HG03354 (cell line): ENCODE data around the gene ZNF662.
"Not testable (repeated sequence)": the region's sequence is repeated elsewhere in the genome, so short reads cannot be mapped to it uniquely, and the experiment has no call there.

Source experiments
- ATAC-seq: cut with Tn5 transposase; IDR thresholded peaks from one replicate; pipeline ENCODE4 v1.9.1; 2021; ENCODE audit warnings: mild to moderate bottlenecking; ENCODE audit not compliant: unreplicated experiment, poor library complexity, severe bottlenecking

ZNF662 gene

GRCh38 chr3:42906070-42906847 lies at the start of gene ZNF662:
TSS of gene ZNF662 (plus strand) at chr3:42906142. CDS start at chr3:42908115, 1,973 bp downstream.
- ATAC-seq, result no peak

GRCh38 chr3:42856544-42856943 lies 49.4 kb upstream of the ZNF662 start:
- no peak for ATAC-seq

- no peak for ATAC-seq
Observed at GRCh38 chr3:42864321-42864950, 41.5 kb upstream of the ZNF662 start.

DNA sequence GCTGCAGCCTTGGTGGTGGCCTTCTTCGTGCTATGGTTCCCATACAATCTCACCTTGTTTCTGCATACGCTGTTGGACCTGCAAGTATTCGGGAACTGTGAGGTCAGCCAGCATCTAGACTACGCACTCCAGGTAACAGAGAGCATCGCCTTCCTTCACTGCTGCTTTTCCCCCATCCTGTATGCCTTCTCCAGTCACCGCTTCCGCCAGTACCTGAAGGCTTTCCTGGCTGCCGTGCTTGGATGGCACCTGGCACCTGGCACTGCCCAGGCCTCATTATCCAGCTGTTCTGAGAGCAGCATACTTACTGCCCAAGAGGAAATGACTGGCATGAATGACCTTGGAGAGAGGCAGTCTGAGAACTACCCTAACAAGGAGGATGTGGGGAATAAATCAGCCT lies 40.7 kb upstream of the ZNF662 start:
- ATAC-seq, result no peak

GRCh38 chr3:42867138-42867537 lies 38.8 kb upstream of the ZNF662 start:
- no peak for ATAC-seq

DNA sequence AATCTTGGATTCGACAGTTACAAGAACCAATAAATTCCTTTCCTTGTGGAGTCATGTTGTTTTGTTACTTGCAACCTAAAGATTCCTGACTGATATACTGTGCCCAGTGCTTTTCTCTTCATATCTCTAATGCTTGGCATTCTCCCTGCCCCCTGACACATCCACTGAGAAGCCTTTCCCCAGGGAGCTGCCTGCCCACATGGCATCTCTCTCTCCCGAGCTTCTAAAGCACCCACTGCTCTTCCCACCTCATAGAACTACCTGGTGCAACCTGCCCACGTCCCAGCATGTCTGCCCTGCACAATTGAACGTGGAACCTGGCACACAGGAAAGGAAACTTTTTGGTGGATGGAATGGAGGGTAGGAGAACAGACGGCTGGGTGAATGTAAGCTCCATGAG lies 37.1 kb upstream of the ZNF662 start:
- no peak for ATAC-seq

GRCh38 chr3:42871592-42872196 lies 34.2 kb upstream of the ZNF662 start:
- no peak for ATAC-seq

DNA sequence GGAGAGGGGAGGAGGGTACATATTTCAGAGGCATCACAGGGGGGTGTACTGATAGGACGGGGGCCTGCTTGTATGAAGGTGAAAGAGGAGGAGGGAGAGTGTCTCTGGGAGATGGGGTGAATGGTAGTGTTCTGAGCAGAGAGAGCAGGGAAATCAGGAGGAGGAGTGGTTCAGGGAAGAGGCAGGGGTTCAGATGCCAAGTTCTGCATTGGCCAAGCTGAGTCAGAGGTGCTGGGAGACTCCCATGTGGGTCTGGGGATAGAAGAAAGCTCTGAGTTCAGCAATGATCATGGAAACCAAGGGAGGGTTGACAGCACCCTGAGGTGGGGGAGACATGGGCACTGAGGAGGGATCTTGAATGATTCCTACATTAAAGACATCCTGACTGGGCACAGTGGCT lies 33.2 kb upstream of the ZNF662 start:
- no peak for ATAC-seq

DNA sequence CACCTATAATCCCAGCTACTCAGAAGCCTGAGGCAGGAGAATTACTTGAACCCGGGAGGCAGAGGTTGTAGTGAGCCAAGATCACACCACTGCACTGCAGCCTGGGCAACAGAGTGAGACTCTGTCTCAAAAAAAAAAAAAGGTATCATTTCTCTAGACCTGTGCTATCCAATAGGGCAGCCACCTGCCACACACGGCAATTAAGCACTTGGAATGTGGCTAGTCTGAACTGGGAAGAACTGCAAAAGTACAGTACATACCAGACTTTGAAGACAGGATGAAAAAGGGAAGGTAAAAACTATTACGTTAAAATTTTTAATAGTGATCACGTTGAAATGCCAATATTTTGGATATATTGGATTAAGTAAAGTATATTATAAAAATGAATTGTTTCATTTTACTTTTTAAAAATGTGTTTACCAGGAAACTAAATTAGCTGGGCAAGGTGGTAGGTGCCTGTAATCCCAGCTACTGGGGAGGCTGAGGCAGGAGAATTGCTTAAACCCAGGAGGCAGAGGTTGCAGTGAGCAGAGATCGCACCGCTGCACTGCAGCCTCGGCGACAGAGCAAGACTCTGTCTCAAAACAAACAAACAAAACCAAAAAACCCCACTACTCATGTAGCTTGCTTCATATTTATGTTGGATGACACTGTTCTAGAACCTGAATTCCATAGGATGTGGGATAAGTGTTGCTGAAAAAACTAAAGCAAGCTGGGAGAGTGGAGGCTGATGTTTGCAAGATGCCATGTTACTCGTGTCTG lies 32.5 kb upstream of the ZNF662 start:
- ATAC-seq, result no peak

DNA sequence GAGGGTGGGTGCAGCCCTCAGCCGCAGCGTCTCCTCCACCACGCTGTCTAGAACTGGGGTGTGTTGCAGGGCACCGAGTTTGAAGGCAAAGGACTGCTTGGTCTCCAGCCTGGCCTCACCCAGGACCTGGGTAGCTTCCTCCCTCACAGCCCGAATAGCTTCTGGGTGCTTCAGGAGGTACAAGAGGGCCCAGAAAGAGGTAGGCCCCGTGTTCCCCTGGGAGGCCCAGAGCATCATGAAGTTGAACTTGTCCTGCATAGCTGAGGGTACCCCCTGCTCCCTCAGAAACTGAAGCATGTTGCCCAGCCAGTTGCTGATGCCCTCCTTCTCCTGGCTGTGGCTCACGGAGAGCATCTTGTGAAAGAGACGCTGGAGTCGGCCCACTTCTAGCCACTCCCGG lies 31.2 kb upstream of the ZNF662 start:
- ATAC-seq, result no peak

DNA sequence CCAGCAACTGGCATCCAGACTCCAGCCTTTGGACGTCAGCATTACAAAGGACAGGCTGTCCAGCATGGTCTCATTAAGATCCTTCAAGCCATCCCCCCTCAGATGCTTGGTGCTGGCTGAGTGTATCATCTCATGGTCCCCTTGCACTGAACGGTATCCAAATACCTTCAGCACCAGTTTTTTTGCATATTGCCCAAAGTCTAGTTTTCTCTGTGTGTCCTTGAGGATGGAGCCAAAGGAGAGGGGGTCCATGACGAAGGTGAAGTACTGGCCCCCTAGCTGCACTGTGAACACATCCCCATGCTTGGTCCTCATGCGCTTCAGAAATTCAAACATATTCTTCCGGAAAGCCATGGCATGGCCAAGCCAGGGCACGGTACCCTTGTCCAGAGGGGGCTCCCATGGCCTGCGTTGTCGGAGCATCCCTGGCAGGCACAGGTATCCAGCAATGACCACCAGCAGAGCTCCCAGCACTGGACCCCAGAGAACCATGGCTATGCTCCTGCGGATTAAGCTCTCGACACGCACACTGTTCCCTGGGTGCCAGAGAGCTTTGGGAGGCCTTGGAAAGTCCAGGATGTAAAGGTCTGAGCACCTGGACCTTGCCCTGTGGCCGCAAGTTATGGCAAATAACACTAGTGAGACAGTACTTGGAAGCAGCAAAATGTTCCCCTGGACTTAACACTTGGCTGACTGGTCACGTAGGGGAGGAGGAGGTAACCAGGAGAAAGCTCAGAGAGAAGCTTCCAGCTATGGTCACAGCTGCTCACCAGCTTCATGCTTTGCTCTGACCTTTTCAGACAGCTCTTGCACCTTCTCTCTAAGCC lies 30.4 kb upstream of the ZNF662 start, which contains the start of gene CYP8B1:
Gene CYP8B1 (minus strand): TSS at position 555 of the 827 bp plus-strand sequence. CDS start 63 bp downstream, at position 492.
- ATAC-seq, result no peak

DNA sequence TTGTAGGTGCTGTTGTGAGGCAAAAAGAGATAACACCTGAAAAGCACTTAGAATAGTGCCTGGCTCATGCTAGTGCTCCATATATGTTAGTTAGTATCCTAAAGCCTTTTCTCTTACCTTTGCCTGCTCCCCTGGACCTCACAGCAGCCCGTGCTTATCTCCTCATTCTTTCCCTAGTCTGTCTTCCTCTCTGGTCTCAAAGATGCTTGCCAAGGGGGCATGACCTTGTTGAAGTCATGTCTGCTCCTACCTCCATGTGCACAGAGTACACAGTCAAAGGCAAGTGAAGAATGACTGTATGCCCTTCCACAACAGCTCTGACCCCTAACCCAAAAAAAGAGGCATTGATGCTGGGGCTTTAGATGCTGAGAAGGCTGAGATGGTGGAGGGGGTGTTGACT lies 29.5 kb upstream of the ZNF662 start:
- ATAC-seq, result no peak

DNA sequence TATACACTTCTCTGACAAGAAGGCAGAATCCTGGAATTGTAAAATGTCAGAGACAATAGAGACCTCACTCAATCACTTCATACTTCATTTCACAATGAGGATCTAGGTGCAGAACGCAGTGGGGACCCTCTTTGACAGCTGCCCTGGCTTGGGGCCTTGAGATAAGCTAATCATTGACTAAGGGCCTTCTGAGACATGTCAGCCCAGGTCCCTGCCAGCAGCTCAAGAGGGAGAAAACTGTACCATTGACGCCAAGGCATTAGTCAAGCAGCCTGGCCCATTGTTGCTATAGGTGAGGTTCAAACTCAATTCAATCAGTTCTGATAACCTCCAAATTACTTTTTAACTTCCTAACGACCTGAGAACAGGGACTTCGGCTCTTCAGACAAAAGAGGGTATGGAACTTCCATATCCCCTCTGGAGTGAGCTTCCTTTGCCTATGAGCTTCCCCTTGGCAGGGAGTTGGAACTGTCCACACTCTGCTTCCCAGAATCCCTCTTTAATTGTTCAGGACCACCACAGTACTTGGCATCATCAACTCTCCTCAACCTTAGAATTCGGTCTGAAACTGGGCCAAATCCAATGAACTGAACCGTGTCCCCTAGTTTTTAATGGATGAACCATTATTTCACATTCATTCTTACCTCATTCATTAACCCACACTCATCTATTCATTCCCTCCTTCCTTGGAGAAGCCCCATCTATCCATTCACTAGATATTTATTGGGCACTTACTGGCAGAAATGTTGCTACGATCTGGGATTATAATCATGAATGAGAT lies 28.8 kb upstream of the ZNF662 start:
- ATAC-seq, result no peak

DNA sequence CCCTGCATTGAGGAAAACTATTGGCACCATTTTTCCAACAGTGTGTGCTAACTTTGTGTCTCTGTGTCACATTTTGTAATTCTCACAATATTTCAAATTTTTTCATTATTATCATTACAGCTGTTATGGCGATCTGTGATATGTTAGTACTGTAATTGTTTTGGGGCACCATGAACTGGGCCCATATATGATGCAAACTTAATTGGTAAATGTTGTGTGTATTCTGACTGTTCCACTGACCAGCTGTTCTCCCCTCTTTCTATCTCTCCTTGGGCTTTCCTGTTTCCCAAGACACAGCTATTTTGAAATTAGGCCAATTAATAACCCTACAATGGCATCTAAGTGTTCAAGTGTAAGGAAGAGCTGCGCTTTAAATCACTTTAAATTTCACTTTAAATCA lies 28.1 kb upstream of the ZNF662 start:
- ATAC-seq, result no peak

- ATAC-seq, result no peak
Observed at GRCh38 chr3:42880183-42880582, 25.8 kb upstream of the ZNF662 start.

DNA sequence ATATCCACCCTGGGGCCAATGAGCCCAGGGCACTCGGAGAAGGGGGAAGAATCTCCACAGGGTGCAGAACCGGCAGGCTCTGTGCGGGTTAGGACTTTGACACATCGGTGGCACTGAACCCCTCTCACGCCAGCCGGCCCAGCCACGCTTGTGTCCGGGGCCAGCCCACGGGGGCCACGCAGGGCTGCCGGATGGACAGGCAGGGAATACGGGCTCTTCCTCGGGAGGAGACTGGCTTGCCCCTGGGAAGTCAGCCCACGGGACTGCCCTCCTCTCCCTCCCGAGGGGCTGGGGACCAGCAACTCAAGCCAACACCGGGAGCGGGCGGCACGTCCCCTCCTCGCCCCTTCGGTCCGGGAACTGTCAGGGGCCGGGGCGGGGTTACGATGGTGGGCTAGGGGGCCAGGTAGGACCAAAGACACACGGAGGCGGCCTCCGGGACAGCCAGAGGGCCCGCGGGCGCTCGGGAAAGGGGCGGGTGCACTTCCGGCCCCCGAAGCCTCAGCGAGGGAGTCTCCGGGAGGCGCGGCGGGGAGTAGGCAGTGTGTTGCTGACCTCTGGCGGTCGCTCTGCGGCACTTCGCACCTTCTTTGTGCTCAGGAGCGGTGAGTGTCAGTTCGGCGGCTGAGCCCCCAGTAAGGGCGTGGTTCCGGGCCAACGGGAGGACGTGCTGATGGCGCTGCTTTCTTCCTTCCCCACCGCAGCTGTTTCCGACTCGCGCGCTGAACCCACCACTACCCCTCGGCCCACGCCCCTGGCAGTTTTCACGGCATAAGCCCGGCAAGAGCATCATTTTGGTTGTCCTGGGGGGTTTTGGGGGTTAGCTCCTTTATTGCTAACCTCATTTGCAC lies 25.1 kb upstream of the ZNF662 start:
- ATAC-seq, result peak; percentile 99

DNA sequence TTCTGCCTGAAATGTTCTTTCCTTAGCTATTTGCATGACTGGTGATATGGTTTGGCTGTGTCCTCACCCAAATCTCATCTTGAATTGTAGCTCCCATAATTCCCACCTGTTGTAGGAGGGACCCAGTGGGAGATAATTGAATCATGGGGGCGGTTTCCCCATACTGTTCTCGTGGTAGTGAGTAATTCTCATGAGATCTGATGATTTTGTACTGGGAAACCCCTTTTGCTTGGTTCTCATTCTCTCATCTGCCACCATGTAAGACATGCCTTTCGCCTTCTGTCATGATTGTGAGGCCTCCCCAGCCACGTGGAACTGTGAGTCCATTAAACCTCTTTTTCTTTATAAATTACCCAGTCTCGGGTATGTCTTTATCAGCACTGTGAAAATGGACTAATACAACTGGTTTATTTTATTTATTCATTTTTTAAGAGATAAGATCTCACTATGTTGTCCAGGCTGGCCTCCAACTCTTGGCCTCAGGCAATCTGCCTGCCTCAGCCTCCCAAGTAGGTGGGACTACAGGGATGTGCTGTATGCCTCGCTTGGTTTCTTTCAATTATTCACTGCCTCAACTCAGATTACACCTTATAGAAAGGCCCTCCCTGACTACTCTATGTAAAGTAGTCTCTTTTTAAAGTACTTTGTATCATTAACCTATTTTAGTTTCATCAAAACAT lies 22.6 kb upstream of the ZNF662 start:
- ATAC-seq, result not testable (repeated sequence)
